HG03439 (cell line): ENCODE measurements around the gene CACNA1S.

Experiments
- ATAC-seq: cut with Tn5 transposase; IDR thresholded peaks from one replicate; pipeline ENCODE4 v1.9.1; 2021; ENCODE audit warnings: mild to moderate bottlenecking, moderate library complexity; ENCODE audit not compliant: unreplicated experiment

Gene CACNA1S

DNA sequence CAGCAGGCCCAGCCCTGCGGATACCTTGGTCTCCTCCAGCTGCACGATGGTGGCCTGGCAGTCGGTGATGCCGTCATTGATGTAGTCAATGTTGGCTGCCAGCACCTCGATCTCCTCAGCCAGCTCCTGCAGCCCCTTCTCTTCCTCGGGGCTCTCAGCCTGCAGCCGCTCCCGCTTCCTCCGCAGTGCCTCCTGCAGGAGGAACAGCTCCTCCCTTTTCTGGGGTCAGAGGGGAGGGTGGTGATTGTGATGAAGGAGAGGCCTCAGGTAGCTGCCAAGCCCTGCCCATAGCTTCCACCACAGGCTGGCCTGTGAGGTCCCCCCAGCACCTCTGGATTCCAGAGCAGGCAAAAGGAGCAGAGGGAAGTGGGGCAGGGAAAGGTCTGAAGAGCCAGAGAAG, 122.1 kb downstream of the CACNA1S start:
- ATAC-seq = no peak
